T-helper 9 cell (primary cell): ENCODE data around the gene RTF2.

Source experiments
- DNase-seq: peaks from one replicate; pipeline ENCODE4 v3.0.0-alpha.2; 2020

RTF2 gene

GRCh38 chr20:56439771-56440291 lies 28.6 kb upstream of the RTF2 start:
- no peak for DNase-seq

- DNase-seq, result peak; percentile 35
These were observed 27.9 kb upstream of the RTF2 start for GRCh38 chr20:56440346-56441007.

GRCh38 chr20:56442389-56443365 lies 25.8 kb upstream of the RTF2 start:
- DNase-seq, result no peak

GRCh38 chr20:56443654-56444540 lies 24.5 kb upstream of the RTF2 start:
- no peak for DNase-seq

- no peak for DNase-seq
These were observed 23.3 kb upstream of the RTF2 start for GRCh38 chr20:56445130-56445529.

- DNase-seq, result no peak
These were observed 22.9 kb upstream of the RTF2 start for GRCh38 chr20:56445540-56445939.

GRCh38 chr20:56447227-56447626 lies 21.2 kb upstream of the RTF2 start:
- DNase-seq, result no peak

- no peak for DNase-seq
These were observed 19.0 kb upstream of the RTF2 start for GRCh38 chr20:56449459-56449858.

- DNase-seq, result no peak
These were observed 17.2 kb upstream of the RTF2 start for GRCh38 chr20:56451056-56451765.

GRCh38 chr20:56453352-56453751 lies 15.1 kb upstream of the RTF2 start:
- DNase-seq, result no peak

GRCh38 chr20:56454754-56455153 lies 13.7 kb upstream of the RTF2 start:
- no peak for DNase-seq

GRCh38 chr20:56458206-56458821 lies 10.1 kb upstream of the RTF2 start:
- DNase-seq, result no peak

- peak; percentile 26 for DNase-seq
These were observed 8.0 kb upstream of the RTF2 start for GRCh38 chr20:56460459-56460858.

- DNase-seq, result no peak
These were observed 6.9 kb upstream of the RTF2 start for GRCh38 chr20:56461576-56461975.

GRCh38 chr20:56463428-56463827 lies 5.0 kb upstream of the RTF2 start:
- DNase-seq, result no peak

- no peak for DNase-seq
These were observed 2.4 kb upstream of the RTF2 start for GRCh38 chr20:56465997-56466396.

- no peak for DNase-seq
These were observed 485 bp upstream of the RTF2 start for GRCh38 chr20:56467968-56468315.

- no peak for DNase-seq
These were observed 636 bp downstream of the RTF2 start for GRCh38 chr20:56469077-56469449.

GRCh38 chr20:56483970-56484369 lies 15.5 kb downstream of the RTF2 start:
- no peak for DNase-seq

- DNase-seq, result no peak
These were observed 18.8 kb downstream of the RTF2 start for GRCh38 chr20:56487216-56487615.

GRCh38 chr20:56488566-56488965 lies 20.1 kb downstream of the RTF2 start:
- no peak for DNase-seq

- no peak for DNase-seq
These were observed 32.7 kb downstream of the RTF2 start for GRCh38 chr20:56501116-56501515.
